Body of pancreas (tissue), 4 donors: ENCODE measurements around the gene ZDHHC18.

ENCODE experiments used
- POLR2A ChIP-seq, 3 donors: fragments of 450-650 bp; IDR thresholded peaks; one replicate each; pipeline ENCODE4 v1.6.1; 2016; ENCODE audit warnings: antibody characterized with exemption in 3 of 3, mild to moderate bottlenecking in 2 of 3
- TF ChIP-seq, protein P1 (sequence below), 7 experiments: fragments of 450-650 bp in 4 of 7; fragments of 200-600 bp in 3 of 7; sonication (generic) in 3 of 7; IDR thresholded peaks; one replicate each; pipeline ENCODE4 v1.5.1; 2016 to 2019; ENCODE audit warnings: antibody characterized with exemption in 7 of 7

DNA sequence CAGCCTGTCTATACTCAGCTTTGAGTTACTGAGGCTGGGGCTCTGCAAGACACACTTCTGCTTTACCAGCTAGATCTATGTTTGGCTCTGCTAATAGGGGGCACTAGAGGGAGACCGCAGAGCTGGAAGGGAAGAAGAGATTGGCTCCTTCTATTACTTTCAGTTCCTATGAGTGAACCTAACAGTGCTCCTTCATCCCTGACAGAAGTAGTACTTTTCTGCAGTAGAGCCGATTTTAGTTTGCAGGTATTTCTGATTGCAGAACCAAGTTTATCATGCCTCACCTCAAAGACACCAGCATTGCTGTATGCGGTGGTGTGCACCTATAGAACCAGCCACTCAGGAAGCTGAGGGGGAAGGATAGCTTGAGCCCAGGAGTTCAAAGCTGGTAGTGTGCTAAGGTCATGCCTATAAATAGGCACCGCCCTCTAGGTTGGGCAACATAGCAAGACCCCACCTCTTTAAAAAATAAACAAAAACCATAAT lies 5.7 kb upstream of the ZDHHC18 start:
- no peak for TF ChIP-seq POLR2A (IDR thresholded peaks at IDR 0.05)
- TF ChIP-seq, protein P1, sequence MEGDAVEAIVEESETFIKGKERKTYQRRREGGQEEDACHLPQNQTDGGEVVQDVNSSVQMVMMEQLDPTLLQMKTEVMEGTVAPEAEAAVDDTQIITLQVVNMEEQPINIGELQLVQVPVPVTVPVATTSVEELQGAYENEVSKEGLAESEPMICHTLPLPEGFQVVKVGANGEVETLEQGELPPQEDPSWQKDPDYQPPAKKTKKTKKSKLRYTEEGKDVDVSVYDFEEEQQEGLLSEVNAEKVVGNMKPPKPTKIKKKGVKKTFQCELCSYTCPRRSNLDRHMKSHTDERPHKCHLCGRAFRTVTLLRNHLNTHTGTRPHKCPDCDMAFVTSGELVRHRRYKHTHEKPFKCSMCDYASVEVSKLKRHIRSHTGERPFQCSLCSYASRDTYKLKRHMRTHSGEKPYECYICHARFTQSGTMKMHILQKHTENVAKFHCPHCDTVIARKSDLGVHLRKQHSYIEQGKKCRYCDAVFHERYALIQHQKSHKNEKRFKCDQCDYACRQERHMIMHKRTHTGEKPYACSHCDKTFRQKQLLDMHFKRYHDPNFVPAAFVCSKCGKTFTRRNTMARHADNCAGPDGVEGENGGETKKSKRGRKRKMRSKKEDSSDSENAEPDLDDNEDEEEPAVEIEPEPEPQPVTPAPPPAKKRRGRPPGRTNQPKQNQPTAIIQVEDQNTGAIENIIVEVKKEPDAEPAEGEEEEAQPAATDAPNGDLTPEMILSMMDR (IDR thresholded peaks at IDR 0.05) = no peak
